Mesenchymal stem cell (in vitro differentiated cells and primary cell): ENCODE data around the gene HIVEP1.
"Not testable (repeated sequence)": the region's sequence is repeated elsewhere in the genome, so short reads cannot be mapped to it uniquely, and the experiment has no call there.

Source experiments
- DNase-seq: peaks from one replicate; pipeline ENCODE4 v3.0.0-alpha.2; 2013
- H2AFZ ChIP-seq: one replicate; pipeline ENCODE4 v1.6.1; 2013; ENCODE audit warnings: low read depth, mild to moderate bottlenecking, control low read depth, inconsistent platforms, low read length, moderate library complexity
- H2AK5ac ChIP-seq: 2 replicates; pipeline ENCODE4 v1.6.1; 2013; ENCODE audit warnings: low read length, moderate library complexity, mild to moderate bottlenecking, inconsistent platforms; ENCODE audit not compliant: severe bottlenecking
- H2BK120ac ChIP-seq: one replicate; pipeline ENCODE4 v1.6.1; 2013; ENCODE audit warnings: low read depth, mild to moderate bottlenecking, inconsistent platforms, low read length, moderate library complexity
- H2BK12ac ChIP-seq, 2 experiments: one replicate each; pipeline ENCODE4 v1.6.1; 2013; ENCODE audit warnings: inconsistent platforms in 2 of 2, low read length in 2 of 2, mild to moderate bottlenecking in 2 of 2, moderate library complexity in 2 of 2, control low read depth in 1 of 2
- H2BK15ac ChIP-seq: one replicate; pipeline ENCODE4 v1.6.1; 2013; ENCODE audit warnings: mild to moderate bottlenecking, low read depth, inconsistent platforms; ENCODE audit not compliant: poor library complexity, severe bottlenecking
- H2BK5ac ChIP-seq: 2 replicates; pipeline ENCODE4 v1.6.1; 2013; ENCODE audit warnings: low read depth, mild to moderate bottlenecking, low read length, control low read depth, inconsistent platforms; ENCODE audit not compliant: poor library complexity, severe bottlenecking
- H3K14ac ChIP-seq, 2 experiments: one replicate each; pipeline ENCODE4 v1.6.1; 2013; ENCODE audit warnings: inconsistent platforms in 2 of 2, low read length in 2 of 2, control low read depth in 1 of 2, mild to moderate bottlenecking in 1 of 2, moderate library complexity in 1 of 2
- H3K18ac ChIP-seq, 2 experiments: one replicate each; pipeline ENCODE4 v1.6.1; 2013; ENCODE audit warnings: inconsistent platforms in 2 of 2, low read length in 2 of 2, control low read depth in 1 of 2, low read depth in 1 of 2, mild to moderate bottlenecking in 1 of 2
- H3K23ac ChIP-seq, 2 experiments: one replicate each; pipeline ENCODE4 v1.6.1; 2013; ENCODE audit warnings: inconsistent platforms in 2 of 2, low read length in 2 of 2, mild to moderate bottlenecking in 2 of 2, moderate library complexity in 2 of 2, control low read depth in 1 of 2
- H3K27ac ChIP-seq: 2 replicates; pipeline ENCODE4 v1.5.1; 2013; ENCODE audit warnings: mild to moderate bottlenecking, moderate library complexity, low read length, control low read depth, inconsistent platforms; ENCODE audit not compliant: poor library complexity, severe bottlenecking
- H3K27me3 ChIP-seq, 2 experiments: 2 replicates each; pipeline versions ENCODE4 v1.6.1 to v1.7.0; 2013; ENCODE audit warnings: low read length in 2 of 2, mild to moderate bottlenecking in 2 of 2, moderate library complexity in 2 of 2, control low read depth in 1 of 2, inconsistent platforms in 1 of 2; ENCODE audit not compliant: control insufficient read depth in 1 of 2, insufficient read depth in 1 of 2
- H3K36me3 ChIP-seq, 2 experiments: 2 replicates each; pipeline versions ENCODE4 v1.6.1 to v1.7.0; 2013; ENCODE audit warnings: low read length in 2 of 2, control low read depth in 1 of 2, inconsistent platforms in 1 of 2, low read depth in 1 of 2, mild to moderate bottlenecking in 1 of 2; ENCODE audit not compliant: insufficient read depth in 2 of 2, control insufficient read depth in 1 of 2
- H3K4ac ChIP-seq, 2 experiments: one replicate each; pipeline ENCODE4 v1.6.1; 2013; ENCODE audit warnings: inconsistent platforms in 2 of 2, low read length in 2 of 2, mild to moderate bottlenecking in 2 of 2, moderate library complexity in 2 of 2, control low read depth in 1 of 2, low read depth in 1 of 2
- H3K4me1 ChIP-seq: 2 replicates; pipeline ENCODE4 v1.6.1; 2013; ENCODE audit warnings: low read depth, low read length, control low read depth; ENCODE audit not compliant: control insufficient read depth, insufficient read depth
- H3K4me2 ChIP-seq: 2 replicates; pipeline ENCODE4 v1.6.1; 2013; ENCODE audit warnings: low read length, mild to moderate bottlenecking, inconsistent platforms; ENCODE audit not compliant: poor library complexity, severe bottlenecking
- H3K4me3 ChIP-seq, 2 experiments: 2 replicates each; pipeline versions ENCODE4 v1.5.1 to v1.7.0; 2013; ENCODE audit warnings: low read length in 2 of 2, mild to moderate bottlenecking in 2 of 2, control low read depth in 1 of 2, low read depth in 1 of 2; ENCODE audit not compliant: insufficient read depth in 1 of 2
- H3K79me1 ChIP-seq: replicated peaks from 2 replicates; pipeline ENCODE4 v1.6.1; 2013; ENCODE audit warnings: mild to moderate bottlenecking, control low read depth, low read length, inconsistent platforms; ENCODE audit not compliant: poor library complexity, severe bottlenecking
- H3K9ac ChIP-seq: 2 replicates; pipeline ENCODE4 v1.7.0; 2013; ENCODE audit warnings: mild to moderate bottlenecking, low read length, moderate library complexity
- H3K9me3 ChIP-seq: 2 replicates; pipeline ENCODE4 v1.7.0; 2013; ENCODE audit warnings: mild to moderate bottlenecking, low read length; ENCODE audit not compliant: control insufficient read depth
- H4K8ac ChIP-seq: one replicate; pipeline ENCODE4 v1.6.1; 2013; ENCODE audit warnings: inconsistent platforms, mild to moderate bottlenecking, low read length, moderate library complexity
- H4K91ac ChIP-seq: one replicate; pipeline ENCODE4 v1.6.1; 2013; ENCODE audit warnings: mild to moderate bottlenecking, low read length, inconsistent platforms
- WGBS: methylation state at CpG from one replicate; pipeline ENCODE4 v1.1.7; 2013; ENCODE audit warnings: mixed read lengths; 5-methylcytosine and 5-hydroxymethylcytosine counted together

Gene HIVEP1

DNA sequence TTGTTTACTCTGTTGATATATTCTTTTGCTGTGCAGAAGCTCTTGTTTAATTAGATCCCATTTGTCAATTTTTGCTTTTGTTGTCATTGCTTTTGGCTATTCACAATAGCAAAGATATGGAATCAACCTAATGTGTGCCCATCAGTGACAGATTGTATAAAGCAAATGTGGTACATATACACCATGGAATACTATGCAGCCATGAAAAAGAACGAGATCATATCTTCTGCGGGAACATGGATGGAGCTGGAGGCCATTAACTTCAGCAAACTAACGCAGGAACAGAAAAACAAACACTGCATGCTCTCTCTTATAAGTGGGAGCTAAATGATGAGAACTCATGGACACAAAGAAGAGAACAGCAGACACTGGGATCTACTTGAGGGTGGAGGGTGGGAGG, 164.7 kb downstream of the HIVEP1 start:
- not testable (repeated sequence) for H3K9ac ChIP-seq, H3K14ac ChIP-seq, H3K4ac ChIP-seq

DNA sequence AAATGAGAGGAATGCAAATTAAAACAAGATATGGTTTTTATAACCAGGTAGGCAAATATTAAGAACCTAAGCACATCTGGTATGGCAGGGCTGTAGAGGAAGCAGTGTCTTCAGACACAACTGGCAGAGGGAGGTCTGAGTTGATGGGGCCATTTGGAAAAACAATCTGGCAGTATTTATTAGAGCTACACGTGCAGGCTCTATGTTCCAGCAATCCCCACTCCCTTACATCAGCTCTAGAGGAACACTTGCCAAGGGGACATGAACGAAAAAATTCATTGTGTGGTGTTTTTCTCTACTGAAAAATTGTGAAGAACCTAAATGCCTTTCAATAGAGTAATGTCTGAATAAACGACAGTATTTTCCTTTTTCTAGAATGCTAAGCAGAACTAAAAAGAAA, 166.4 kb downstream of the HIVEP1 start:
- no peak overlapping the region for H4K91ac ChIP-seq
- no peaks in the 10 kb centered on the region for H3K9me3 ChIP-seq
- no peak overlapping the region for H3K9ac ChIP-seq
- H2BK12ac ChIP-seq = no peak overlapping the region
- H3K23ac ChIP-seq = no peak overlapping the region
- no peaks in the 10 kb centered on the region for H3K4me1 ChIP-seq
- no peak overlapping the region for H2BK120ac ChIP-seq
- no peak overlapping the region for H2AK5ac ChIP-seq
- no peak overlapping the region for H3K4ac ChIP-seq
- H3K27ac ChIP-seq = no peak overlapping the region
- H3K18ac ChIP-seq = no peak overlapping the region
- H3K4me3 ChIP-seq = no peak overlapping the region
- no CpG with 5 or more reads among the region's 3 CpGs for whole genome bisulfite sequencing
- H3K79me1 ChIP-seq = no peaks in the 10 kb centered on the region
- H3K14ac ChIP-seq = no peak overlapping the region
- no peak overlapping the region for H2AFZ ChIP-seq
- no peaks in the 10 kb centered on the region for H3K36me3 ChIP-seq
- H2BK15ac ChIP-seq = no peak overlapping the region
- no peak overlapping the region for H3K4me2 ChIP-seq
- DNase-seq = no peak
- no peak overlapping the region for H4K8ac ChIP-seq
- H3K27me3 ChIP-seq = no peaks in the 10 kb centered on the region
- H2BK5ac ChIP-seq = no peak overlapping the region

More for the DNA sequence above, 164.7 kb downstream of the HIVEP1 start:
- H2BK5ac ChIP-seq, H3K36me3 ChIP-seq, H3K4me2 ChIP-seq, H3K4me3 ChIP-seq, H4K91ac ChIP-seq, H3K79me1 ChIP-seq, H3K4me1 ChIP-seq, H2BK15ac ChIP-seq, DNase-seq, H3K23ac ChIP-seq, H2AFZ ChIP-seq, H2BK12ac ChIP-seq, H3K9me3 ChIP-seq, H4K8ac ChIP-seq, H3K18ac ChIP-seq, H3K27me3 ChIP-seq, H3K27ac ChIP-seq, H2AK5ac ChIP-seq, H2BK120ac ChIP-seq: not testable (repeated sequence)
- WGBS = 85% methylated on average over 3 of the region's 3 CpGs

DNA sequence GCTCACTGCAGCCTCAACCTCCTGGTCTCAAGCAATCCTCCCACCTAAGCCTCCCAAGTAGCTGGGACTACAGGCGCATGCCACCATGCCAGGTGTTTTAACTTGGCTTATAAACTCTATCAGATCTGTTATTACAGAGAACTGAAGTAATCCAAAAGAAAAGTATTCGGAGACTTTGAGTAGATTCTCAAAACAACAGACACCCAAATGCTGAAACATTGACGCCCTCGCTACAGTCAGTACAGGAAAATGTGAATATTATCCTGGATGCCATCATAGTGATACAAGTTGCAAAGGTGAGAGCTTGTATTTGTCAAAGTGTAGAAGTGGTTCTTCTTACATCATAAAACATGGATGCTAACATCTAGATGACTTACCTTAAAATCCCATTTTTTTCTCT, 169.4 kb downstream of the HIVEP1 start:
- no peak overlapping the region for H4K8ac ChIP-seq

DNA sequence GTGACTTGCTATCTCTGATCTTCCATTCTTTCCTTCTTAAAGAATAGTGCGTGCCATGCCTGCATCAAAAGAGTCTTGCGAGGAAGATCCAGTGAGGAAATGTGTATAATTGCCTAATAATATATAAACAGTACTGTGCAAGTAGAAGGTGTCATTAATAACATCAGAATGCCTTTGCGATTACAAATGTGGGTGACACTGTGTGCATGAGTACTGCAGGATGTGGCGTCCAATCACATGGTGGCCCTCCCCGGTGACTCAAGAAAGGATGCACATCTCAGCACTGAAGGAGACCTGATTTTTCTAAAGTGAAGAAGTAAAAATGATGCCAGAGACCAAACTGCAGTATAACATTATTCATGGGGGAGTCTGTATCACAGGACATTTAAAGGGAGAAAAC, 170.6 kb downstream of the HIVEP1 start:
- no peak overlapping the region for H2BK15ac ChIP-seq
- H3K27me3 ChIP-seq = no peaks in the 10 kb centered on the region
- peak; percentile 84 for DNase-seq
- H3K27ac ChIP-seq = no peak overlapping the region
- H3K23ac ChIP-seq = no peak overlapping the region
- no peak overlapping the region for H2AK5ac ChIP-seq
- H3K79me1 ChIP-seq = no peaks in the 10 kb centered on the region
- no peaks in the 10 kb centered on the region for H3K4me1 ChIP-seq
- H4K91ac ChIP-seq = no peak overlapping the region
- H3K18ac ChIP-seq = no peak overlapping the region
- no peak overlapping the region for H4K8ac ChIP-seq
- no peak overlapping the region for H2AFZ ChIP-seq
- no peak overlapping the region for H2BK5ac ChIP-seq
- H2BK12ac ChIP-seq = no peak overlapping the region
- H3K9ac ChIP-seq = no peak overlapping the region
- no peak overlapping the region for H3K4ac ChIP-seq
- H3K14ac ChIP-seq = no peak overlapping the region
- H3K4me2 ChIP-seq = no peak overlapping the region
- no peaks in the 10 kb centered on the region for H3K36me3 ChIP-seq
- H2BK120ac ChIP-seq = no peak overlapping the region
- no peaks in the 10 kb centered on the region for H3K9me3 ChIP-seq
- WGBS = 56% methylated on average over 3 of the region's 5 CpGs
- no peak overlapping the region for H3K4me3 ChIP-seq

More for the DNA sequence above, 169.4 kb downstream of the HIVEP1 start:
- no peaks in the 10 kb centered on the region for H3K27me3 ChIP-seq
- 92% methylated on average over 4 of the region's 4 CpGs for WGBS
- H3K4ac ChIP-seq = no peak overlapping the region
- H3K4me2 ChIP-seq = no peak overlapping the region
- no peak overlapping the region for H2BK15ac ChIP-seq
- no peaks in the 10 kb centered on the region for H3K4me1 ChIP-seq
- no peak overlapping the region for H4K91ac ChIP-seq
- H2AK5ac ChIP-seq = no peak overlapping the region
- H3K14ac ChIP-seq = no peak overlapping the region
- DNase-seq = no peak
- no peak overlapping the region for H3K18ac ChIP-seq
- H2BK12ac ChIP-seq = no peak overlapping the region
- no peak overlapping the region for H3K4me3 ChIP-seq
- no peaks in the 10 kb centered on the region for H3K36me3 ChIP-seq
- no peak overlapping the region for H2BK5ac ChIP-seq
- no peaks in the 10 kb centered on the region for H3K79me1 ChIP-seq
- H3K9ac ChIP-seq = no peak overlapping the region
- no peaks in the 10 kb centered on the region for H3K9me3 ChIP-seq
- H3K27ac ChIP-seq = no peak overlapping the region
- no peak overlapping the region for H2BK120ac ChIP-seq
- no peak overlapping the region for H2AFZ ChIP-seq
- no peak overlapping the region for H3K23ac ChIP-seq
